ENCODE results near the gene SNX19.

Gene SNX19

GRCh38 chr11:130834886-130835285, 81.4 kb downstream of the SNX19 start:
- no peak for DNase-seq

- DNase-seq, result no peak
Observed at GRCh38 chr11:130832566-130833425, 83.5 kb downstream of the SNX19 start.

- no peak for DNase-seq
Observed at GRCh38 chr11:130831976-130832375, 84.3 kb downstream of the SNX19 start.

- DNase-seq, result peak; percentile 10
Observed at GRCh38 chr11:130831506-130831905, 84.8 kb downstream of the SNX19 start.

- DNase-seq, result no peak
Observed at GRCh38 chr11:130830566-130830965, 85.7 kb downstream of the SNX19 start.

GRCh38 chr11:130829920-130830511, 86.3 kb downstream of the SNX19 start:
- no peak for DNase-seq

- DNase-seq, result no peak
Observed at GRCh38 chr11:130828741-130829140, 87.5 kb downstream of the SNX19 start.

GRCh38 chr11:130827451-130828377, 88.6 kb downstream of the SNX19 start:
- peak; percentile 38 for DNase-seq

- DNase-seq, result no peak
Observed at GRCh38 chr11:130826572-130826971, 89.7 kb downstream of the SNX19 start.

GRCh38 chr11:130825983-130826382, 90.3 kb downstream of the SNX19 start:
- DNase-seq, result no peak

GRCh38 chr11:130825561-130825960, 90.7 kb downstream of the SNX19 start:
- no peak for DNase-seq

Measured in activated CD4-positive, alpha-beta T cell treated with anti-CD3 and anti-CD28 coated beads, Interleukin-10, Interleukin-2, amounts not matched to agents 100 ng/mL and 50 ng/mL, durations not matched to agents 16 hours and 8 hours (primary cell).